OCI-LY7 (cell line): Measurements from ENCODE around the gene TAAR5.

Experiments used
- EZH2phosphoT487 ChIP-seq: fragments of 200-600 bp; sonication (generic); IDR thresholded peaks from 2 replicates; pipeline ENCODE4 v1.6.1; 2018; ENCODE audit warnings: low read depth, borderline replicate concordance, mild to moderate bottlenecking, mixed run types, antibody characterized with exemption, low read length, moderate library complexity, mixed read lengths
- TF ChIP-seq, protein P1 (sequence below): fragments of 200-600 bp; sonication (generic); conservative IDR thresholded peaks from 2 replicates; pipeline ENCODE4 v1.5.1; 2014; ENCODE audit warnings: mild to moderate bottlenecking, antibody characterized with exemption, low read length, moderate library complexity, mixed read lengths

DNA sequence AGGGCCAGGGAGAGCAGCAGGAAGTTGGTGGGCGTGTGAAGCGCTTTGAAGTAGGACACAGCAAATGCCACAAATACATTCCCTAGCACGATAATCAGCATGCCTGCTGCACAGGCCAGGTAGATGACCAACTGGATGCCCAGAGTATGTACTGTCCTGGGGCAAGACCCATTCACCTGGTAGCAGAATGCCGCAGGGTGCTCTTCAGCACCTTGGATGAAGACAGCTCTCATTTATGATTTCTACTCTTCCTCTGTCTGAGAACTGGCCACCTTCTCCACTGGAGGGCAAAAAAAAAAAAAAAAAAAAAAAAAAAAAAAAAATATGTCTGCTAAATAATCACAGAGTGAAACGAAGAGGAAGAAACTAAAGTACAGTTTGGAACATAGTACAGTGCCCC lies at the start of gene TAAR5:
- TF ChIP-seq, protein P1, sequence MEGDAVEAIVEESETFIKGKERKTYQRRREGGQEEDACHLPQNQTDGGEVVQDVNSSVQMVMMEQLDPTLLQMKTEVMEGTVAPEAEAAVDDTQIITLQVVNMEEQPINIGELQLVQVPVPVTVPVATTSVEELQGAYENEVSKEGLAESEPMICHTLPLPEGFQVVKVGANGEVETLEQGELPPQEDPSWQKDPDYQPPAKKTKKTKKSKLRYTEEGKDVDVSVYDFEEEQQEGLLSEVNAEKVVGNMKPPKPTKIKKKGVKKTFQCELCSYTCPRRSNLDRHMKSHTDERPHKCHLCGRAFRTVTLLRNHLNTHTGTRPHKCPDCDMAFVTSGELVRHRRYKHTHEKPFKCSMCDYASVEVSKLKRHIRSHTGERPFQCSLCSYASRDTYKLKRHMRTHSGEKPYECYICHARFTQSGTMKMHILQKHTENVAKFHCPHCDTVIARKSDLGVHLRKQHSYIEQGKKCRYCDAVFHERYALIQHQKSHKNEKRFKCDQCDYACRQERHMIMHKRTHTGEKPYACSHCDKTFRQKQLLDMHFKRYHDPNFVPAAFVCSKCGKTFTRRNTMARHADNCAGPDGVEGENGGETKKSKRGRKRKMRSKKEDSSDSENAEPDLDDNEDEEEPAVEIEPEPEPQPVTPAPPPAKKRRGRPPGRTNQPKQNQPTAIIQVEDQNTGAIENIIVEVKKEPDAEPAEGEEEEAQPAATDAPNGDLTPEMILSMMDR: no peak
- no peak for TF ChIP-seq EZH2phosphoT487
